Suprapubic skin (tissue), 3 donors: ENCODE results near the gene CCDC201.

Experiments used
- CTCF ChIP-seq, 2 donors: fragments of 200-600 bp in 1 of 2; fragments of 450-650 bp in 1 of 2; sonication (generic) in 1 of 2; IDR thresholded peaks; one replicate each; pipeline ENCODE4 v1.5.1; 2016 to 2019; ENCODE audit warnings: antibody characterized with exemption in 2 of 2, mild to moderate bottlenecking in 1 of 2, moderate library complexity in 1 of 2
- EP300 ChIP-seq: sonication (generic); formaldehyde crosslinking; IDR thresholded peaks from one replicate; pipeline ENCODE4 v1.6.1; 2017; ENCODE audit warnings: antibody characterized with exemption
- POLR2A ChIP-seq, 2 donors: fragments of 450-650 bp; IDR thresholded peaks; one replicate each; pipeline ENCODE4 v1.6.1; 2017; ENCODE audit warnings: antibody characterized with exemption in 2 of 2, mild to moderate bottlenecking in 2 of 2, moderate library complexity in 2 of 2

- TF ChIP-seq CTCF (IDR thresholded peaks at IDR 0.05): no peak
- no peak for TF ChIP-seq EP300
- TF ChIP-seq POLR2A (IDR thresholded peaks at IDR 0.05): no peak
These were observed 16.1 kb upstream of the CCDC201 start for GRCh38 chr7:45888993-45889366.
